Mammary epithelial cell (primary cell): ENCODE measurements around the gene RNF175.

Experiments used
- EZH2 ChIP-seq: IDR thresholded peaks from 2 replicates; pipeline ENCODE4 v1.6.1; 2012; ENCODE audit warnings: low read length, inconsistent platforms, borderline replicate concordance
- TF ChIP-seq, protein P1 (sequence below), 2 donors: IDR thresholded peaks in 1 of 2; conservative IDR thresholded peaks in 1 of 2; 2 replicates each; pipeline ENCODE4 v1.5.1; 2011 to 2012; ENCODE audit warnings: inconsistent platforms in 2 of 2, low read length in 2 of 2, mild to moderate bottlenecking in 2 of 2, control low read depth in 1 of 2, low read depth in 1 of 2; ENCODE audit not compliant: insufficient read depth in 1 of 2; ENCODE audit errors: extremely low read depth in 1 of 2

DNA sequence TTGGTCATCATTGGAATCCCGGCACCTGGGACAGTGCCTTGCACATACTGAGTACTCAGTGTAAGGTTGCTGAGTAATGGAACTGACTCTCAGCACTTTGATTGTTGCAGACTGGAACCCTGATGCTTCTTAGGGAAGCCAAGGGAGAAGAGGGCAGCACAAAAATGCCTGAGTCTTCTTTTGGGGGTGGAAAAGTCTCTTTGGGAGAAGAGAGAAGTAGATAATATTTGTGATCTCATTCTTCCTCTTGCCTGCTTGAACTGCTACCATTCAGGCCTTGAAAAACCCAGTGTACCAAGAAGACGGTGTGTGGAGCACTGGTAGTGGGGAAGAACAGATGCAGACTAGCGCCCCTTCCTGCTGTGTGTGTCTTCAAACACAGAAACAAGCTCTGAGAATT, 16.8 kb upstream of the RNF175 start:
- TF ChIP-seq, protein P1, sequence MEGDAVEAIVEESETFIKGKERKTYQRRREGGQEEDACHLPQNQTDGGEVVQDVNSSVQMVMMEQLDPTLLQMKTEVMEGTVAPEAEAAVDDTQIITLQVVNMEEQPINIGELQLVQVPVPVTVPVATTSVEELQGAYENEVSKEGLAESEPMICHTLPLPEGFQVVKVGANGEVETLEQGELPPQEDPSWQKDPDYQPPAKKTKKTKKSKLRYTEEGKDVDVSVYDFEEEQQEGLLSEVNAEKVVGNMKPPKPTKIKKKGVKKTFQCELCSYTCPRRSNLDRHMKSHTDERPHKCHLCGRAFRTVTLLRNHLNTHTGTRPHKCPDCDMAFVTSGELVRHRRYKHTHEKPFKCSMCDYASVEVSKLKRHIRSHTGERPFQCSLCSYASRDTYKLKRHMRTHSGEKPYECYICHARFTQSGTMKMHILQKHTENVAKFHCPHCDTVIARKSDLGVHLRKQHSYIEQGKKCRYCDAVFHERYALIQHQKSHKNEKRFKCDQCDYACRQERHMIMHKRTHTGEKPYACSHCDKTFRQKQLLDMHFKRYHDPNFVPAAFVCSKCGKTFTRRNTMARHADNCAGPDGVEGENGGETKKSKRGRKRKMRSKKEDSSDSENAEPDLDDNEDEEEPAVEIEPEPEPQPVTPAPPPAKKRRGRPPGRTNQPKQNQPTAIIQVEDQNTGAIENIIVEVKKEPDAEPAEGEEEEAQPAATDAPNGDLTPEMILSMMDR (conservative IDR thresholded peaks at IDR 0.05 in 1 of 2, IDR thresholded peaks at IDR 0.05 in 1 of 2; ENCODE audit: extremely low read depth in 1 of 2, insufficient read depth in 1 of 2, low read depth in 1 of 2, low read length in 2 of 2) = no peak
- no peak for TF ChIP-seq EZH2
